DMS 273 (cell line): ENCODE results near the gene CENPO.

ENCODE experiments used
- DNase-seq: peaks from one replicate; lab custom pipeline; 2025; ENCODE audit not compliant: unreplicated experiment; lab: John Stamatoyannopoulos, UW

Gene CENPO

GRCh38 chr2:24792874-24793760 is at the start of gene CENPO, which contains the start of gene PTRHD1:
Gene CENPO, plus strand, starts transcription at chr2:24793425. Its CDS starts 495 bp downstream, at chr2:24793920.
Gene PTRHD1, minus strand, starts transcription at chr2:24793391. Its CDS starts 14 bp downstream, at chr2:24793377.
- peak; percentile 99 for DNase-seq

GRCh38 chr2:24743924-24744323 is 49.3 kb upstream of the CENPO start:
- no peak for DNase-seq

- DNase-seq: no peak
Observed at GRCh38 chr2:24744356-24744755, 48.9 kb upstream of the CENPO start.

GRCh38 chr2:24745825-24746224 is 47.4 kb upstream of the CENPO start:
- no peak for DNase-seq

- no peak for DNase-seq
Observed at GRCh38 chr2:24747299-24747698, 45.9 kb upstream of the CENPO start.

GRCh38 chr2:24749069-24749691 is 44.0 kb upstream of the CENPO start:
- no peak for DNase-seq

- DNase-seq: no peak
Observed at GRCh38 chr2:24754985-24755705, 38.1 kb upstream of the CENPO start.

GRCh38 chr2:24756789-24757188 is 36.4 kb upstream of the CENPO start:
- DNase-seq: no peak

- DNase-seq: no peak
Observed at GRCh38 chr2:24761866-24762265, 31.4 kb upstream of the CENPO start.

- no peak for DNase-seq
Observed at GRCh38 chr2:24762518-24762917, 30.7 kb upstream of the CENPO start.

- no peak for DNase-seq
Observed at GRCh38 chr2:24763843-24764242, 29.4 kb upstream of the CENPO start.

GRCh38 chr2:24766609-24767008 is 26.6 kb upstream of the CENPO start:
- DNase-seq: no peak

- no peak for DNase-seq
Observed at GRCh38 chr2:24768013-24768412, 25.2 kb upstream of the CENPO start.

GRCh38 chr2:24768601-24769000 is 24.6 kb upstream of the CENPO start:
- no peak for DNase-seq

- no peak for DNase-seq
Observed at GRCh38 chr2:24771061-24771460, 22.2 kb upstream of the CENPO start.

- no peak for DNase-seq
Observed at GRCh38 chr2:24771764-24772586, 21.2 kb upstream of the CENPO start.

- no peak for DNase-seq
Observed at GRCh38 chr2:24774373-24774772, 18.9 kb upstream of the CENPO start.

GRCh38 chr2:24779116-24779515 is 14.1 kb upstream of the CENPO start:
- no peak for DNase-seq

- DNase-seq: no peak
Observed at GRCh38 chr2:24783641-24784040, 9.6 kb upstream of the CENPO start.

- no peak for DNase-seq
Observed at GRCh38 chr2:24785671-24786321, 7.4 kb upstream of the CENPO start.
